HepG2 (cell line): Measurements from ENCODE around the gene FYB2. TPM values are rescaled to one million over a fixed set of nuclear protein-coding genes. Genes with fewer than 3 reads are reported as not detected.
A peak's percentile ranks its signal among the peaks of the same experiment; 100 is the strongest.

Experiments used
- AGO2 ChIP-seq: fragments of 200-400 bp; formaldehyde crosslinking; optimal IDR thresholded peaks from 2 replicates; pipeline ENCODE3; 2017; ENCODE audit warnings: mild to moderate bottlenecking, low read depth, low read length, moderate library complexity
- DMTF1 ChIP-seq: sonication (generic); formaldehyde crosslinking; IDR thresholded peaks from 2 replicates; pipeline ENCODE4 v1.4.0; 2020; ENCODE audit warnings: mild to moderate bottlenecking, missing genetic modification reagents
- HNRNPL ChIP-seq: fragments of 200-400 bp; formaldehyde crosslinking; IDR thresholded peaks from 2 replicates; pipeline ENCODE4 v1.6.1; 2017; ENCODE audit warnings: mild to moderate bottlenecking, low read depth, low read length
- KMT2B ChIP-seq: IDR thresholded peaks from 2 replicates; pipeline ENCODE4 v1.6.1; 2016; ENCODE audit warnings: missing genetic modification reagents, missing compliant biosample characterization
- MED13 ChIP-seq: sonication (generic); formaldehyde crosslinking; IDR thresholded peaks from 2 replicates; pipeline ENCODE4 v1.5.0; 2020; ENCODE audit warnings: missing genetic modification reagents
- PHF20 ChIP-seq: sonication (generic); formaldehyde crosslinking; IDR thresholded peaks from 2 replicates; pipeline ENCODE4 v1.5.0; 2020; ENCODE audit warnings: mild to moderate bottlenecking, missing genetic modification reagents
- POLR2AphosphoS2 ChIP-seq: IDR thresholded peaks from 2 replicates; pipeline ENCODE4 v1.6.1; 2011; ENCODE audit warnings: low read depth, low read length, improper control_type of control experiment
- RARA ChIP-seq: IDR thresholded peaks from 2 replicates; pipeline ENCODE4 v1.6.1; 2016; ENCODE audit warnings: missing genetic modification reagents, missing compliant biosample characterization
- STAT6 ChIP-seq: sonication (generic); formaldehyde crosslinking; IDR thresholded peaks from 2 replicates; pipeline ENCODE4 v1.4.0; 2020; ENCODE audit warnings: missing genetic modification reagents, mild to moderate bottlenecking, borderline replicate concordance
- TIGD3 ChIP-seq: sonication (generic); formaldehyde crosslinking; IDR thresholded peaks from 2 replicates; pipeline ENCODE4 v1.5.1; 2020; ENCODE audit warnings: mild to moderate bottlenecking, missing genetic modification reagents, borderline replicate concordance
- UBTF ChIP-seq: sonication (generic); formaldehyde crosslinking; IDR thresholded peaks from 2 replicates; pipeline ENCODE4 v1.4.0; 2020; ENCODE audit warnings: mild to moderate bottlenecking, missing genetic modification reagents
- ZC3H13 ChIP-seq: sonication (generic); formaldehyde crosslinking; IDR thresholded peaks from 2 replicates; pipeline ENCODE4 v1.8.1; 2023; ENCODE audit warnings: mild to moderate bottlenecking, missing genetic modification reagents, moderate library complexity
- ZKSCAN8 ChIP-seq: IDR thresholded peaks from 2 replicates; pipeline ENCODE4 v1.6.1; 2016; ENCODE audit warnings: borderline replicate concordance, missing genetic modification reagents, missing compliant biosample characterization
- ZNF230 ChIP-seq: sonication (generic); formaldehyde crosslinking; IDR thresholded peaks from 2 replicates; pipeline ENCODE4 v1.4.0; 2020; ENCODE audit warnings: mild to moderate bottlenecking, missing genetic modification reagents
- ZNF275 ChIP-seq: sonication (generic); formaldehyde crosslinking; IDR thresholded peaks from 2 replicates; pipeline ENCODE4 v1.8.0; 2022; ENCODE audit warnings: missing genetic modification reagents, mild to moderate bottlenecking, inconsistent platforms, borderline replicate concordance
- ZNF282 ChIP-seq: fragments of 450-650 bp; IDR thresholded peaks from 2 replicates; pipeline ENCODE4 v1.6.1; 2018; ENCODE audit not compliant: partially characterized antibody
- ZNF737 ChIP-seq: sonication (generic); formaldehyde crosslinking; IDR thresholded peaks from 2 replicates; pipeline ENCODE4 v1.5.0; 2020; ENCODE audit warnings: missing genetic modification reagents, mild to moderate bottlenecking, borderline replicate concordance
- ZNF780A ChIP-seq: sonication (generic); formaldehyde crosslinking; IDR thresholded peaks from 2 replicates; pipeline ENCODE4 v1.8.0; 2022; ENCODE audit warnings: mild to moderate bottlenecking, missing genetic modification reagents, moderate library complexity
- polyA plus RNA-seq, 8 experiments: library from polyadenylated mRNA; depleted of rRNA in 3 of 8; stranded (reverse) in 7 of 8; unstranded in 1 of 8; fragments of >200 nt; fragmentation: Illumina TruSeq in 4 of 8; extraction: Trizol in 4 of 8; gene quantifications; 2 replicates each; pipeline versions ENCODE4 v1.2.1 to v1.2.3, GENCODE V29; 2011 to 2016; ENCODE audit warnings: low read depth in 4 of 8, missing spikeins in 1 of 8, mixed read lengths in 1 of 8; ENCODE audit not compliant: insufficient read depth in 1 of 8
- total RNA-seq, 5 experiments: library from RNA; depleted of rRNA; stranded (reverse); fragments of >200 nt; fragmentation: Illumina TruSeq; extraction: Trizol; gene quantifications; 2 replicates each; pipeline ENCODE4 v1.2.3, GENCODE V29; 2016; ENCODE audit warnings: low read depth in 1 of 5

Gene FYB2
- total and polyA plus RNA-seq, 2 of the 13 experiments (the other 11 are each of a cell fraction or from before 2014, with no cell fraction given): 1.2 to 2.7 TPM

- no peak for TF ChIP-seq DMTF1 (CRISPR knock-in tag)
- TF ChIP-seq UBTF (CRISPR knock-in tag): no peak
- no peak for TF ChIP-seq ZNF275 (CRISPR knock-in tag)
- no peak for TF ChIP-seq ZNF780A
- TF ChIP-seq STAT6: no peak
- no peak for TF ChIP-seq POLR2AphosphoS2
- no peak for TF ChIP-seq MED13 (CRISPR knock-in tag)
- no peak for TF ChIP-seq KMT2B (CRISPR knock-in tag)
- 0 out of 2 replicates have a peak, but pooled peaks have one; percentile 41 for TF ChIP-seq ZNF230 (CRISPR knock-in tag)
- TF ChIP-seq TIGD3: no peak
- TF ChIP-seq RARA (CRISPR knock-in tag): no peak
- no peak for TF ChIP-seq ZNF737 (CRISPR knock-in tag)
- no peak for TF ChIP-seq ZC3H13 (CRISPR knock-in tag)
- TF ChIP-seq PHF20 (CRISPR knock-in tag): no peak
- TF ChIP-seq ZKSCAN8 (CRISPR knock-in tag): no peak
- TF ChIP-seq AGO2: no peak
- no peak for TF ChIP-seq HNRNPL
- no peak for TF ChIP-seq ZNF282
Observed at GRCh38 chr1:56820755-56821461, 1.7 kb upstream of the FYB2 start (continued).
